SK-N-SH (cell line): Measurements from ENCODE around the gene HBZ.
"Not testable (repeated sequence)": the region's sequence is repeated elsewhere in the genome, so short reads cannot be mapped to it uniquely, and the experiment has no call there.

Experiments
- CTCF ChIP-seq: fragments of 200-600 bp; sonication (generic); IDR thresholded peaks from 2 replicates; pipeline ENCODE4 v1.6.1; 2017; ENCODE audit warnings: antibody characterized with exemption, mild to moderate bottlenecking, moderate library complexity
- EP300 ChIP-seq, 2 experiments: IDR thresholded peaks; 2 replicates each; pipeline versions ENCODE4 v1.4.0 to v1.6.1; 2012; ENCODE audit warnings: borderline replicate concordance in 1 of 2, low read depth in 1 of 2, low read length in 1 of 2
- IRF3 ChIP-seq: fragments of 150-350 bp; IDR thresholded peaks from 2 replicates; pipeline ENCODE4 v1.6.1; 2016; ENCODE audit warnings: mild to moderate bottlenecking, low read depth, low read length
- JUND ChIP-seq: IDR thresholded peaks from 2 replicates; pipeline ENCODE4 v1.4.0; 2012
- MAX ChIP-seq: IDR thresholded peaks from 2 replicates; pipeline ENCODE4 v1.4.0; 2012; ENCODE audit warnings: low read depth
- NRF1 ChIP-seq: IDR thresholded peaks from 2 replicates; pipeline ENCODE4 v1.6.1; 2012; ENCODE audit warnings: low read depth, mild to moderate bottlenecking, low read length
- POLR2AphosphoS5 ChIP-seq: IDR thresholded peaks from 2 replicates; pipeline ENCODE4 v1.6.1; 2012; ENCODE audit warnings: low read depth, low read length
- SIN3A ChIP-seq: IDR thresholded peaks from 2 replicates; pipeline ENCODE4 v1.6.1; 2012; ENCODE audit warnings: low read depth, mild to moderate bottlenecking, low read length, moderate library complexity, borderline replicate concordance
- SMC3 ChIP-seq: IDR thresholded peaks from 2 replicates; pipeline ENCODE4 v1.6.1; 2012; ENCODE audit warnings: low read depth, low read length, improper control_type of control experiment
- TEAD4 ChIP-seq: IDR thresholded peaks from 2 replicates; pipeline ENCODE4 v1.4.0; 2012; ENCODE audit warnings: mild to moderate bottlenecking, borderline replicate concordance; ENCODE audit not compliant: insufficient read depth

- not testable (repeated sequence) for TF ChIP-seq POLR2AphosphoS5; CTCF; NRF1; SIN3A; JUND; IRF3; MAX; EP300 (IDR thresholded peaks at IDR 0.05; ENCODE audit: borderline replicate concordance in 1 of 2, low read depth in 1 of 2, low read length in 1 of 2); SMC3; TEAD4
Measured at GRCh38 chr16:176006-176405, 23.6 kb downstream of the HBZ start.
